Retinal pigment epithelial cell (primary cell): ENCODE results near the gene ADAM30.
"Not testable (repeated sequence)": the region's sequence is repeated elsewhere in the genome, so short reads cannot be mapped to it uniquely, and the experiment has no call there.

Source experiments
- DNase-seq: peaks from one replicate; pipeline ENCODE4 v3.0.0-alpha.2; 2010; ENCODE audit warnings: low read depth
- H3K4me3 ChIP-seq: 2 replicates; pipeline ENCODE4 v1.5.1; 2011; ENCODE audit warnings: mild to moderate bottlenecking, low read length, control low read depth, moderate library complexity
- CTCF ChIP-seq: conservative IDR thresholded peaks from 2 replicates; pipeline ENCODE4 v1.5.1; 2011; ENCODE audit warnings: low read depth, low read length, control low read depth, inconsistent platforms

ADAM30 gene

GRCh38 chr1:119853155-119853554 lies 43.2 kb downstream of the ADAM30 start:
- TF ChIP-seq CTCF: no peak
- no peak for DNase-seq
- H3K4me3 ChIP-seq: no peak overlapping the region

- TF ChIP-seq CTCF: peak; percentile 44
- not testable (repeated sequence) for DNase-seq, H3K4me3 ChIP-seq
Observed at GRCh38 chr1:119844206-119844605, 52.1 kb downstream of the ADAM30 start.
